Lung (tissue), 12 donors: ENCODE measurements around the gene EHD3. TPM values are rescaled to one million over a fixed set of nuclear protein-coding genes. Genes with fewer than 3 reads are reported as not detected.

Experiments used
- ATAC-seq: fragments of 200-7000 bp; cut with Tn5 transposase; one replicate; pipeline ENCODE4 v1.9.1; 2020; ENCODE audit warnings: moderate number of reproducible peaks; ENCODE audit not compliant: insufficient read depth, low FRiP score
- DNase-seq, 3 donors: peaks; one replicate each; pipeline ENCODE4 v3.0.0-alpha.2; 2013 to 2017
- H3K27ac ChIP-seq, 2 donors: one replicate each; pipeline ENCODE4 v1.5.1; 2013; ENCODE audit warnings: mild to moderate bottlenecking in 2 of 2, moderate library complexity in 2 of 2, control low read depth in 1 of 2, inconsistent platforms in 1 of 2, low read depth in 1 of 2, low read length in 1 of 2
- H3K27me3 ChIP-seq, 3 donors: one replicate each; pipeline ENCODE4 v1.5.1; 2013; ENCODE audit warnings: low read length in 2 of 3; ENCODE audit not compliant: control insufficient read depth in 3 of 3, insufficient read depth in 3 of 3
- H3K36me3 ChIP-seq, 4 donors: one replicate each; pipeline ENCODE4 v1.5.1; 2013; ENCODE audit warnings: low read length in 4 of 4, mild to moderate bottlenecking in 1 of 4, moderate library complexity in 1 of 4; ENCODE audit not compliant: control insufficient read depth in 4 of 4, insufficient read depth in 4 of 4
- H3K4me1 ChIP-seq, 5 donors: one replicate each; pipeline ENCODE4 v1.5.1; 2013; ENCODE audit warnings: low read length in 5 of 5, mild to moderate bottlenecking in 2 of 5, moderate library complexity in 1 of 5; ENCODE audit not compliant: control insufficient read depth in 5 of 5, insufficient read depth in 5 of 5
- H3K4me3 ChIP-seq: one replicate; pipeline ENCODE4 v1.5.1; 2013; ENCODE audit warnings: mild to moderate bottlenecking, control low read depth, moderate library complexity
- H3K9ac ChIP-seq, 2 donors: one replicate each; pipeline ENCODE4 v1.5.1; 2013; ENCODE audit warnings: low read length in 2 of 2, control low read depth in 1 of 2; ENCODE audit not compliant: insufficient read depth in 1 of 2
- H3K9me3 ChIP-seq, 4 donors: one replicate each; pipeline ENCODE4 v1.5.1; 2013; ENCODE audit warnings: low read length in 3 of 4, mild to moderate bottlenecking in 1 of 4, moderate library complexity in 1 of 4; ENCODE audit not compliant: control insufficient read depth in 4 of 4, insufficient read depth in 3 of 4
- CTCF ChIP-seq: IDR thresholded peaks from 2 replicates; pipeline ENCODE4 v1.5.1; 2012; ENCODE audit warnings: mild to moderate bottlenecking; ENCODE audit errors: control extremely low read depth, extremely low read depth
- WGBS, 2 donors: extraction: QIAGEN DNeasy Blood & Tissue Kit; methylation state at CpG; one replicate each; pipeline ENCODE4 v1.1.7; 2013; 5-methylcytosine and 5-hydroxymethylcytosine counted together
- polyA plus RNA-seq, 2 donors: library from polyadenylated mRNA; stranded (reverse); fragments of 200-250 nt; gene quantifications; one replicate each; pipeline ENCODE4 v1.2.1, GENCODE V29; 2013
- total RNA-seq, 2 donors: library from RNA; depleted of rRNA in 1 of 2; stranded (reverse); fragments of >200 nt in 1 of 2; gene quantifications; one replicate each; pipeline ENCODE4 v1.2.1, GENCODE V29; 2014 to 2021
- donor health status: control.
- donor health status: control.
- donor health status: Bipolar disorder and iron deficiency.
- donor health status: healthy.
- donor health status: DM: yes; HTN: yes; CAD: no.

EHD3 gene
- total and polyA plus RNA-seq, 4 donors = 1.5 to 9.5 (median 5.1) TPM

GRCh38 chr2:31241625-31242270 is 7.8 kb downstream of the EHD3 start:
- ATAC-seq (no peak), DNase-seq (no peak)
- Histone ChIP-seq H3K27me3 (no peaks in the 10 kb centered on the region), H3K9me3 (no peaks in the 10 kb centered on the region), H3K27ac (no peak overlapping the region), H3K4me3 (no peak overlapping the region), H3K4me1 (peaks cover 0 to 22% (median 5%) of the 10 kb centered on the region in 5 donors), H3K9ac (no peak overlapping the region), H3K36me3 (peaks cover 0 to 2% (median 0%) of the 10 kb centered on the region in 4 donors)
- TF ChIP-seq CTCF = no peak
- WGBS, 2 donors = 81% methylated on average over 10 of the region's 10 CpGs

- ATAC-seq = no peak
Measured at GRCh38 chr2:31243053-31243452, 9.1 kb downstream of the EHD3 start.

GRCh38 chr2:31244101-31244500 is 10.1 kb downstream of the EHD3 start:
- Histone ChIP-seq H3K4me1 (peaks cover 0 to 16% (median 0%) of the 10 kb centered on the region in 5 donors), H3K9ac (no peak overlapping the region), H3K36me3 (peaks cover 0 to 4% (median 1%) of the 10 kb centered on the region in 4 donors), H3K27ac (no peak overlapping the region), H3K4me3 (no peak overlapping the region), H3K9me3 (no peaks in the 10 kb centered on the region), H3K27me3 (no peaks in the 10 kb centered on the region)
- 96% methylated on average over 10 of the region's 10 CpGs for WGBS, 2 donors
- no peak for ATAC-seq
- DNase-seq = no peak
- TF ChIP-seq CTCF = no peak

More at GRCh38 chr2:31243053-31243452, 9.1 kb downstream of the EHD3 start:
- no peak for DNase-seq
- Histone ChIP-seq H3K4me3 (no peak overlapping the region), H3K9me3 (no peaks in the 10 kb centered on the region), H3K4me1 (peaks cover 0 to 22% (median 5%) of the 10 kb centered on the region in 5 donors), H3K9ac (no peak overlapping the region), H3K27ac (no peak overlapping the region), H3K36me3 (peaks cover 0 to 4% (median 1%) of the 10 kb centered on the region in 4 donors), H3K27me3 (no peaks in the 10 kb centered on the region)
- no peak for TF ChIP-seq CTCF
- WGBS, 2 donors = 91 to 94% methylated on average over 5 of the region's 5 CpGs
